COLO829 (cell line): Measurements from ENCODE around the gene ZNF724.

Experiments
- DNase-seq: peaks from one replicate; pipeline ENCODE4 v3.0.0; 2012; ENCODE audit warnings: low spot score

The ZNF724 gene

DNA sequence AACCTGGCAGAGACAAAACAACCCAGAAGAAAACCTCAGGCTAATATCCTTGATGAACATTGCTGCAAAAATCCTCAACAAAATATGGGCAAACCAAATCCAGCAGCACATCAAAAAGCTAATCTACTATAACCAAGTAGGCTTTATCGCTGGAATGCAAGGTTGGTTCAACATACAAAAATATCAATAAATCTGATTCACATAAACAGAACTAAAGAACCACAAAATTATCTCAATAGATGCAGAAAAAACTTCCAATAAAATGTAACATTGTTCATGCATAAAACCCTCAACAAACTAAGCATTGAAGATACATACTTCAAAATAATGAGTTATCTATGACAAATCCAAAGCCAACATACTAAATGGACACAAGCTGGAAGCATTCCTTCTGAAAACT is 8.8 kb downstream of the ZNF724 start:
- DNase-seq: no peak

DNA sequence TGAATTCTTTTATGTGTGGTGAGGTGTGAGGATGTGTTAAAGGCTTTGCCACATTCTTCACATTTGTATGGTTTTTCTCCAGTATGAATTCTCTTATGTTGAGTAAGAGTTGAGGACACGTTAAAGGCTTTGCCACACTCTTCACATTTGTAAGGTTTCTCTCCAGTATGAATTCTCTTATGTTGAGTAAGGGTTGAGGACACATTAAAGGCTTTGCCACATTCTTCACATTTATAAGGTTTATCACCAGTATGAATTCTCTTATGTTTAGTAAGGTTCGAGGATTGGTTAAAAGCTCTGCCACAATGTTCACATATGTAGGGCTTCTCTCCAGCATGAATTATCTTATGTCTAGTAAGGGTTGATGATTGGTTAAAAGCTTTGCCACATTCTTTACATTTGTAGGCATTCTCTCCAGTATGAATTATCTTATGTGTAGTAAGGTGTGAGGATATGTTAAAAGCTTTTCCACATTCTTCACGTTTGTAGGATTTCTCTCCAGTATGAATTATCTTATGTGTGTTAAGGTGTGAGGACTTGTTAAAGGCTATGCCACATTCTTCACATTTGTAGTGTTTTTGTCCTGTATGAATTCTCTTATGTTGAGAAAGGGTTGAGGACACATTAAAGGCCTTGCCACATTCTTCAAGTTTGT is 27.1 kb downstream of the ZNF724 start:
- no peak for DNase-seq

DNA sequence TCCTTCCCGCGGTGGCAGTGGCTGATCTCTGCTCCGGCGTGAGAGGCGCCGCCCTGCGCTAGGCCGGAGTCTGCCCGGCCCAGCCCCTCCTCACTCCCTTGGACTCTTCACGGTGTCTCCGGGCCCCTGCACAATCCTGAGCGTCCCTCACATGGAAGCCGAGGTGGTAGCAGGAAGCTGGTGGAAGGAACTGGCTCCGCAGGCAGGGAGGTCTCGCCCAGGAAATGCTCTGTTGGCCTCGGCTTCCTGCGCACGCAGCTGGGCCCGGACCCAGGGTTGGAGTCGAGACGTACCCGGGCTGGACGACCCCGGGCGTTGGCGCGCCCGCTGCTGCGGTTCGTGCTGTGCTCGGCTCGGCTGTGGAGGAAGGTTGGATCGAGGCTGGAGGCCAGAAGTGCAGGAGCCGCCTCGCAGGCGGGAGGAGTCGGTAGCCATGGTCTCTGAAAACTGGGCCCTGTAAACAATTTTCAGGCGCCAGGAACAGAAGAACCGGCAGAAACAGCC is 46.3 kb downstream of the ZNF724 start:
- no peak for DNase-seq

DNA sequence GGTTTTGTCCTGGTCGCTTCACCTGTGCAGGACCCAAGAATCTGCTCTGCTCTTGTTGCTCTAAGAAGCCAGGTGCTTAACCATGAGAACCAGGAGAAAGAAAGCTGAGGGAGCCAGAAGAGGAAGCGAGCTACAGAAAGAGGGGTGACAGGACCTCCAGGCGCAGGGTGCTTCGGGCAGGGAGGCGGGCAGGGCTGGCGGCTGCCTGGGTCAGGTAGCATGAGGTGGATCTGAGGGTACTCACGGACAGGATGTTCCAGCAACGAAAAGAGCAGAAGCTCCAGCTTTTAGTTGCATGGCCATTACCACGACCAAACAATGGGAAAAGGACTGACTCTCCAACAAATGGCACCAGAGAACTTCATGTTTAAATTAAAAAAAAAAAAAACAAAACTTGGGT is 59.9 kb downstream of the ZNF724 start:
- no peak for DNase-seq

DNA sequence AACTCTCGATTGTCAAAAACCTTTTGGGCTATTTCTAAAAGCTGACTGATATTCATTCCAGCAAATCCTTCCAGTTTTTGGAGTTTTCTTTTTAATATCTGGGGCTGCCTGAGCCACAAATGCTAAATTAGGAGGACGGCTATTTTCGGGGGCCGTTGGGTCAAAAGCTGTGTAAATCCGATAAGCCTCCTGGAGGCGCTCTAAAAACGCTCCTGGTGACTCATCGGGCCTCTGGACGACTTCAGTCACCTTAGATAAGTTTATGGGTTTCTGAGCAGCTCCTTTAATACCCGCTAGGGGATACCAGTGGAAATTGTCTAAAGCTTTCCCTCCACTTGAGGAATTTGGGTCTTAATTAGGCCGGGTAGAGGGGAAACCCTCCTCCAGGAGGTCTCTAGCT is 66.9 kb downstream of the ZNF724 start:
- DNase-seq: no peak
